ENCODE measurements around the gene DNAH14. TPM values are rescaled to one million over a fixed set of nuclear protein-coding genes. Genes with fewer than 3 reads are reported as not detected.

DNAH14 gene
- total and polyA plus RNA-seq, 2 of the 13 experiments (the other 11 are each of a cell fraction or from before 2014, with no cell fraction given) = 4.5 to 27.5 TPM

- TF ChIP-seq RFXAP (CRISPR knock-in tag; IDR thresholded peaks at IDR 0.05; ENCODE audit: borderline replicate concordance) (peak; percentile 86; the same call in 1 of the 2 replicates), REL (CRISPR knock-in tag; conservative IDR thresholded peaks at IDR 0.05) (peak; percentile 80; the same call in 1 of the 2 replicates), THAP11 (CRISPR knock-in tag; IDR thresholded peaks at IDR 0.05) (peak; percentile 67), ZNF75D (CRISPR knock-in tag; IDR thresholded peaks at IDR 0.05; ENCODE audit: borderline replicate concordance) (peak; percentile 10; the same call in 1 of the 2 replicates), ZNF678 (CRISPR knock-in tag; IDR thresholded peaks at IDR 0.05) (peak; percentile 63; the same call in 1 of the 2 replicates), ZBTB7A (CRISPR knock-in tag; IDR thresholded peaks at IDR 0.05) (peak; percentile 83; the same call in 1 of the 2 replicates), ZNF740 (CRISPR knock-in tag; IDR thresholded peaks at IDR 0.05) (peak; percentile 78; the same call in 1 of the 2 replicates), ZBTB3 (CRISPR knock-in tag; IDR thresholded peaks at IDR 0.05; ENCODE audit: borderline replicate concordance, low read depth) (no peak), ZNF225 (CRISPR knock-in tag; IDR thresholded peaks at IDR 0.05) (peak; percentile 93), ELF1 (CRISPR knock-in tag; IDR thresholded peaks at IDR 0.05) (peak; percentile 48; the same call in 1 of the 2 replicates), THAP9 (CRISPR knock-in tag; IDR thresholded peaks at IDR 0.05; ENCODE audit: borderline replicate concordance) (peak; percentile 44; the same call in 1 of the 2 replicates), KLF13 (CRISPR knock-in tag; IDR thresholded peaks at IDR 0.05) (peak; percentile 68; the same call in 1 of the 2 replicates), ZSCAN21 (CRISPR knock-in tag; IDR thresholded peaks at IDR 0.05; ENCODE audit: borderline replicate concordance) (peak; percentile 96), SNAI1 (CRISPR knock-in tag; IDR thresholded peaks at IDR 0.05; ENCODE audit: borderline replicate concordance) (0 out of 2 replicates have a peak, but pooled peaks have one; percentile 72), CBFB (CRISPR knock-in tag; IDR thresholded peaks at IDR 0.05) (peak; percentile 82; the same call in 1 of the 2 replicates), MED8 (CRISPR knock-in tag; IDR thresholded peaks at IDR 0.05; ENCODE audit: insufficient replicate concordance) (peak; percentile 81), ZMYM4 (CRISPR knock-in tag; IDR thresholded peaks at IDR 0.05) (peak; percentile 98), TFAP4 (IDR thresholded peaks at IDR 0.05; ENCODE audit: borderline replicate concordance, low read depth) (no peak), ARID5B (CRISPR knock-in tag; IDR thresholded peaks at IDR 0.05) (peak; percentile 63; the same call in 1 of the 2 replicates)
Observed at GRCh38 chr1:224929335-224930237, at the start of gene DNAH14 (continued).
